H1 (cell line): ENCODE data around the gene TRIM65.

Source experiments
- CTCF ChIP-seq, 3 experiments: IDR thresholded peaks; 1 replicate in 2 of 3; 2 replicates in 1 of 3; pipeline versions ENCODE4 v1.5.1 to v1.6.1; 2011; ENCODE audit warnings: low read length in 3 of 3, mild to moderate bottlenecking in 3 of 3, inconsistent platforms in 2 of 3, low read depth in 1 of 3, moderate library complexity in 1 of 3; ENCODE audit not compliant: insufficient read depth in 1 of 3; ENCODE audit errors: control extremely low read depth in 1 of 3
- EZH2 ChIP-seq: fragments of 200-600 bp; sonication (generic); IDR thresholded peaks from 2 replicates; pipeline ENCODE4 v1.7.1; 2012; ENCODE audit warnings: low read depth, mild to moderate bottlenecking, moderate library complexity, low read length, inconsistent platforms; ENCODE audit not compliant: severe bottlenecking
- POLR2A ChIP-seq, 2 experiments: IDR thresholded peaks; 1 replicate in 1 of 2; 2 replicates in 1 of 2; pipeline ENCODE4 v1.6.1; 2011; ENCODE audit warnings: low read depth in 2 of 2, low read length in 2 of 2, mild to moderate bottlenecking in 2 of 2; ENCODE audit errors: control extremely low read depth in 1 of 2
- TAF1 ChIP-seq: IDR thresholded peaks from 2 replicates; pipeline ENCODE4 v1.6.1; 2011; ENCODE audit warnings: mild to moderate bottlenecking, low read depth, low read length

DNA sequence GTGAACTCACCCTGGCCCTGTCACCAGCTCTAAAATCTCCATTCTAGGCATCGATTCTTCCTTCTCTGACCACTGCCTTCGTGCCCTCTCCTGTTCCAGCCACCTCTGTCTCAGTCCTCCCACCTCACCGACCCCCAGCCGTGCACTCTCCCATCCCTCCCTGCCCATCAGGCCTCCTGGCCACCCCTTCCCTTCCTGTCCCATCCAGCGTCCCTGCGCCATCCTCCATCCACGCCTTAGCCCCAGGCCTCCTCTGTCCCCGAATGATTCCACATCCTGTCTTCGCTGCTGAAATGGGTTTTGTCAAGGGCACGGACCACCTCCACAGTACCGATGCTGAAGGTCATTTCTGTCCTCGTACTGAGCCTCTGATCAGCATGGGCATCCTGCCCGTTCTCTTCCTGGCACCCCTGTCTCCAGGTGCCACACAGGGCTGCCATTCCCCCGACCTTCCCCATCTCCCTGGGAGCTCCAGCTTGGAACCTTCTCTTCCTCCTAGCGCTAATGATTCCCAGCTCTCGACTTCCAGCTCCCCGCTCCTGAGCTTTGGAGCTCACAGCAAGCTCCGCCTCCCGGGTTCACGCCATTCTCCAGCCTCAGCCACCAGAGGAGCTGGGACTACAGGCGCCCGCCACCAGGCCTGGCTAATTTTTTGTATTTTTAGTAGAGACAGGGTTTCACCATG lies 2.6 kb downstream of the TRIM65 start:
- no peak for TF ChIP-seq TAF1
- TF ChIP-seq POLR2A (IDR thresholded peaks at IDR 0.05; ENCODE audit: control extremely low read depth in 1 of 2, low read depth in 2 of 2, low read length in 2 of 2): no peak
- TF ChIP-seq CTCF (IDR thresholded peaks at IDR 0.05; ENCODE audit: control extremely low read depth in 1 of 3, insufficient read depth in 1 of 3, low read depth in 1 of 3, low read length in 3 of 3): no peak
- TF ChIP-seq EZH2: no peak
